H9 (cell line): ENCODE data around the gene GNA15. TPM values are rescaled to one million over a fixed set of nuclear protein-coding genes. Genes with fewer than 3 reads are reported as not detected.
A peak's percentile ranks its signal among the peaks of the same experiment; 100 is the strongest.

ENCODE experiments used
- DNase-seq: peaks from one replicate; pipeline ENCODE4 v3.0.0-alpha.2; 2017
- H2AFZ ChIP-seq: one replicate; pipeline ENCODE4 v1.6.1; 2013; ENCODE audit warnings: mild to moderate bottlenecking, low read length, control low read depth, moderate library complexity
- H2AK5ac ChIP-seq: 2 replicates; pipeline ENCODE4 v1.6.1; 2013; ENCODE audit warnings: low read length, control low read depth, mixed read lengths; ENCODE audit not compliant: insufficient read length
- H2BK120ac ChIP-seq: one replicate; pipeline ENCODE4 v1.6.1; 2013; ENCODE audit warnings: low read depth, mild to moderate bottlenecking, low read length, control low read depth, inconsistent platforms; ENCODE audit not compliant: poor library complexity, severe bottlenecking
- H2BK12ac ChIP-seq: 2 replicates; pipeline ENCODE4 v1.6.1; 2013; ENCODE audit warnings: low read length, control low read depth, mixed read lengths, low read depth; ENCODE audit not compliant: insufficient read length
- H2BK15ac ChIP-seq: 2 replicates; pipeline ENCODE4 v1.6.1; 2013; ENCODE audit warnings: low read depth, low read length, control low read depth
- H2BK20ac ChIP-seq: one replicate; pipeline ENCODE4 v1.6.1; 2013; ENCODE audit warnings: low read depth, mild to moderate bottlenecking, low read length, control low read depth, inconsistent platforms; ENCODE audit not compliant: poor library complexity, severe bottlenecking
- H2BK5ac ChIP-seq: 2 replicates; pipeline ENCODE4 v1.6.1; 2013; ENCODE audit warnings: low read length, control low read depth, mixed read lengths; ENCODE audit not compliant: insufficient read length
- H3K14ac ChIP-seq: 2 replicates; pipeline ENCODE4 v1.6.1; 2013; ENCODE audit warnings: low read length, control low read depth; ENCODE audit not compliant: insufficient read depth
- H3K18ac ChIP-seq: 2 replicates; pipeline ENCODE4 v1.6.1; 2013; ENCODE audit warnings: low read depth, mild to moderate bottlenecking, mixed read lengths, low read length, control low read depth; ENCODE audit not compliant: insufficient read length
- H3K23ac ChIP-seq: 2 replicates; pipeline ENCODE4 v1.6.1; 2013; ENCODE audit warnings: low read length, control low read depth, mixed read lengths, low read depth; ENCODE audit not compliant: insufficient read length
- H3K23me2 ChIP-seq: 2 replicates; pipeline ENCODE4 v1.6.1; 2013; ENCODE audit warnings: low read depth, mild to moderate bottlenecking, mixed read lengths, low read length, control low read depth; ENCODE audit not compliant: insufficient read length, poor library complexity, severe bottlenecking
- H3K27ac ChIP-seq: 2 replicates; pipeline ENCODE4 v1.5.1; 2013; ENCODE audit warnings: low read length, control low read depth, mixed read lengths, low read depth; ENCODE audit not compliant: insufficient read length
- H3K27me3 ChIP-seq: 2 replicates; pipeline ENCODE4 v1.6.1; 2013; ENCODE audit warnings: low read length, control low read depth, inconsistent platforms; ENCODE audit not compliant: insufficient read depth
- H3K4ac ChIP-seq: 2 replicates; pipeline ENCODE4 v1.6.1; 2013; ENCODE audit warnings: low read depth, mild to moderate bottlenecking, control low read depth, inconsistent platforms, low read length, moderate library complexity
- H3K4me1 ChIP-seq: 2 replicates; pipeline ENCODE4 v1.6.1; 2013; ENCODE audit warnings: low read length, control low read depth, inconsistent platforms; ENCODE audit not compliant: insufficient read depth
- H3K4me2 ChIP-seq: 2 replicates; pipeline ENCODE4 v1.6.1; 2013; ENCODE audit warnings: low read length, control low read depth, mixed read lengths; ENCODE audit not compliant: insufficient read length, insufficient read depth
- H3K56ac ChIP-seq: 2 replicates; pipeline ENCODE4 v1.6.1; 2013; ENCODE audit warnings: low read depth, mild to moderate bottlenecking, mixed read lengths, low read length, control low read depth; ENCODE audit not compliant: insufficient read length
- H3K79me1 ChIP-seq: 2 replicates; pipeline ENCODE4 v1.6.1; 2013; ENCODE audit warnings: low read depth, mild to moderate bottlenecking, moderate library complexity, low read length, control low read depth, inconsistent platforms; ENCODE audit not compliant: insufficient read depth, poor library complexity, severe bottlenecking
- H3K79me2 ChIP-seq: 2 replicates; pipeline ENCODE4 v1.6.1; 2013; ENCODE audit warnings: low read length, control low read depth, inconsistent platforms; ENCODE audit not compliant: insufficient read depth
- H3K9ac ChIP-seq: 2 replicates; pipeline ENCODE4 v1.6.1; 2013; ENCODE audit warnings: low read length, control low read depth, mixed read lengths; ENCODE audit not compliant: insufficient read length; ENCODE audit errors: extremely low read depth
- H3K9me3 ChIP-seq: one replicate; pipeline ENCODE4 v1.6.1; 2013; ENCODE audit warnings: low read depth, low read length, inconsistent platforms; ENCODE audit not compliant: control insufficient read depth
- H3T11ph ChIP-seq: one replicate; pipeline ENCODE4 v1.6.1; 2013; ENCODE audit warnings: mild to moderate bottlenecking, low read length, control low read depth, inconsistent platforms
- H4K20me1 ChIP-seq: one replicate; pipeline ENCODE4 v1.6.1; 2013; ENCODE audit not compliant: control insufficient read depth, insufficient read length, insufficient read depth
- H4K5ac ChIP-seq: 2 replicates; pipeline ENCODE4 v1.6.1; 2013; ENCODE audit warnings: low read depth, mild to moderate bottlenecking, mixed read lengths, low read length, control low read depth; ENCODE audit not compliant: insufficient read length
- H4K8ac ChIP-seq: replicated peaks from 2 replicates; pipeline ENCODE4 v1.6.1; 2013; ENCODE audit warnings: low read length, control low read depth, mixed read lengths, low read depth; ENCODE audit not compliant: insufficient read length
- H4K91ac ChIP-seq: 2 replicates; pipeline ENCODE4 v1.6.1; 2013; ENCODE audit warnings: low read depth, mild to moderate bottlenecking, moderate library complexity, mixed read lengths, low read length, control low read depth; ENCODE audit not compliant: insufficient read length
- H3K27ac Mint-ChIP-seq, 3 experiments: 2 replicates in 2 of 3; 3 replicates in 1 of 3; pipeline ENCODE4 v1.8.0; 2020 to 2021; ENCODE audit warnings: mixed read lengths in 3 of 3, mild to moderate bottlenecking in 1 of 3, moderate library complexity in 1 of 3
- H3K27me3 Mint-ChIP-seq: 2 replicates; pipeline ENCODE4 v1.8.0; 2021; ENCODE audit warnings: low read depth, mild to moderate bottlenecking, moderate library complexity, mixed read lengths
- H3K36me3 Mint-ChIP-seq, 3 experiments: 2 replicates in 2 of 3; 3 replicates in 1 of 3; pipeline ENCODE4 v1.8.0; 2020 to 2021; ENCODE audit warnings: low read depth in 3 of 3, mixed read lengths in 3 of 3; ENCODE audit not compliant: insufficient read depth in 1 of 3
- H3K4me1 Mint-ChIP-seq, 2 experiments: 2 replicates each; pipeline ENCODE4 v1.8.0; 2020; ENCODE audit warnings: mixed read lengths in 2 of 2
- H3K4me3 Mint-ChIP-seq, 2 experiments: 2 replicates in 1 of 2; 3 replicates in 1 of 2; pipeline ENCODE4 v1.8.0; 2020 to 2021; ENCODE audit warnings: mild to moderate bottlenecking in 2 of 2, mixed read lengths in 2 of 2, moderate library complexity in 1 of 2
- H3K9me3 Mint-ChIP-seq, 2 experiments: 2 replicates in 1 of 2; 3 replicates in 1 of 2; pipeline ENCODE4 v1.8.0; 2020; ENCODE audit warnings: mild to moderate bottlenecking in 2 of 2, mixed read lengths in 2 of 2, moderate library complexity in 1 of 2
- WGBS: extraction: QIAGEN DNeasy Blood & Tissue Kit; methylation state at CpG from one replicate; pipeline ENCODE4 v1.1.7; 2013; ENCODE audit warnings: missing lambda C conversion rate, low lambda C conversion rate, mixed read lengths; ENCODE audit not compliant: insufficient read length; ENCODE audit errors: extremely low coverage; 5-methylcytosine and 5-hydroxymethylcytosine counted together
- total RNA-seq: library from RNA; stranded (reverse); gene quantifications from 2 replicates; pipeline ENCODE4 v1.2.1, GENCODE V29; 2021
- TF ChIP-seq, protein P1 (sequence below): fragments of 200-600 bp; sonication (generic); conservative IDR thresholded peaks from 3 replicates; pipeline ENCODE4 v1.8.0; 2021; ENCODE audit warnings: antibody characterized with exemption, mild to moderate bottlenecking

Gene GNA15
- total RNA-seq, 1 experiment from 2014 or later: not detected

- Histone ChIP-seq H2AK5ac (no peak within 1 kb of the TSS), H3K27me3 (no peaks in the 10 kb centered on the region), H3K4ac (no peak within 1 kb of the TSS), H4K20me1 (no peaks in the 10 kb centered on the region), H4K91ac (no peak within 1 kb of the TSS), H3K56ac (no peak within 1 kb of the TSS), H3K23ac (no peak within 1 kb of the TSS), H3K18ac (no peak within 1 kb of the TSS), H3K4me2 (no peak within 1 kb of the TSS), H2AFZ (no peak within 1 kb of the TSS), H3T11ph (no peak within 1 kb of the TSS), H3K79me2 (no peaks in the 10 kb centered on the region), H4K8ac (no peak within 1 kb of the TSS), H2BK20ac (no peak within 1 kb of the TSS), H3K9me3 (no peaks in the 10 kb centered on the region), H3K9ac (no peak within 1 kb of the TSS), H3K79me1 (no peaks in the 10 kb centered on the region), H2BK5ac (no peak within 1 kb of the TSS), H3K27ac (no peak within 1 kb of the TSS), H2BK120ac (no peak within 1 kb of the TSS), H3K4me1 (no peaks in the 10 kb centered on the region), H4K5ac (no peak within 1 kb of the TSS), H2BK15ac (no peak within 1 kb of the TSS), H3K23me2 (no peaks in the 10 kb centered on the region), H2BK12ac (no peak within 1 kb of the TSS), H3K14ac (no peak within 1 kb of the TSS; the same call in 1 of the 2 replicates)
- H3K4me3 Mint-ChIP-seq: no peak within 1 kb of the TSS
- DNase-seq: peak; percentile 24
- TF ChIP-seq, protein P1, sequence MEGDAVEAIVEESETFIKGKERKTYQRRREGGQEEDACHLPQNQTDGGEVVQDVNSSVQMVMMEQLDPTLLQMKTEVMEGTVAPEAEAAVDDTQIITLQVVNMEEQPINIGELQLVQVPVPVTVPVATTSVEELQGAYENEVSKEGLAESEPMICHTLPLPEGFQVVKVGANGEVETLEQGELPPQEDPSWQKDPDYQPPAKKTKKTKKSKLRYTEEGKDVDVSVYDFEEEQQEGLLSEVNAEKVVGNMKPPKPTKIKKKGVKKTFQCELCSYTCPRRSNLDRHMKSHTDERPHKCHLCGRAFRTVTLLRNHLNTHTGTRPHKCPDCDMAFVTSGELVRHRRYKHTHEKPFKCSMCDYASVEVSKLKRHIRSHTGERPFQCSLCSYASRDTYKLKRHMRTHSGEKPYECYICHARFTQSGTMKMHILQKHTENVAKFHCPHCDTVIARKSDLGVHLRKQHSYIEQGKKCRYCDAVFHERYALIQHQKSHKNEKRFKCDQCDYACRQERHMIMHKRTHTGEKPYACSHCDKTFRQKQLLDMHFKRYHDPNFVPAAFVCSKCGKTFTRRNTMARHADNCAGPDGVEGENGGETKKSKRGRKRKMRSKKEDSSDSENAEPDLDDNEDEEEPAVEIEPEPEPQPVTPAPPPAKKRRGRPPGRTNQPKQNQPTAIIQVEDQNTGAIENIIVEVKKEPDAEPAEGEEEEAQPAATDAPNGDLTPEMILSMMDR: no peak
- H3K9me3 Mint-ChIP-seq: no peaks in the 10 kb centered on the region
- H3K4me1 Mint-ChIP-seq: no peaks in the 10 kb centered on the region
- no peak within 1 kb of the TSS for H3K27ac Mint-ChIP-seq
- peaks cover 2% of the 10 kb centered on the region; the same call in 1 of the 2 replicates for H3K27me3 Mint-ChIP-seq
- WGBS: no CpG with 5 or more reads among the region's 42 CpGs
- H3K36me3 Mint-ChIP-seq: no peaks in the 10 kb centered on the region
These were observed 42.6 kb downstream of the GNA15 start, which contains the start of gene S1PR4 for GRCh38 chr19:3178377-3178972. S1PR4 (plus strand) TSS chr19:3178769; CDS start chr19:3178793, 24 bp downstream.
